ENCODE results near the gene PRR7.

PRR7 gene

DNA sequence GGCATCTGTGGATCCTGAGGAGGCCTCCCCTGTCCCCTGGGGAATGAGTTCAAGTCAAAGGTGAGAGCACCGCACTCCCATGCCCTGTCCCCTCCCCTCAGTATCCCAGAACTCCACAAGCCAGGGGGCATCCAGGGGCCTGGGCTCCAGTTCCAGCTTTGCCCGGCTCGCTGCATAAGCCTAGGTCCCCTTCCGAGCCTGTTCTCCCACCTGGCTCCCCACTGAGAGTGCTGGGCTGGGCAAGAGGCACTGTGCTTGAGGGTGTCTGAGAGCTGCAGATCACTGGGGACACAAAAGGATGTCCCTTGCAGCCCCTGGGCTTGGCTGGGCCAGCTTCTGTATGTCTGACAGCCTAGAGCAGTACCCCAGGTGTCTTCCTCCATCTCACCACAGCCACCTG, 58.5 kb downstream of the PRR7 start:
- TF ChIP-seq FOXM1 (IDR thresholded peaks at IDR 0.05; ENCODE audit: borderline replicate concordance, low read depth) (no peak), EGR1 (IDR thresholded peaks at IDR 0.05) (no peak), CEBPB (IDR thresholded peaks at IDR 0.05) (no peak), RAD21 (IDR thresholded peaks at IDR 0.05; ENCODE audit: low read depth) (no peak), YY1 (IDR thresholded peaks at IDR 0.05; ENCODE audit: low read depth) (no peak), TEAD4 (IDR thresholded peaks at IDR 0.05) (no peak), NFIC (IDR thresholded peaks at IDR 0.05) (no peak), USF1 (IDR thresholded peaks at IDR 0.05) (no peak), TAF1 (IDR thresholded peaks at IDR 0.05; ENCODE audit: low read depth) (no peak)
- TF ChIP-seq, protein P1, sequence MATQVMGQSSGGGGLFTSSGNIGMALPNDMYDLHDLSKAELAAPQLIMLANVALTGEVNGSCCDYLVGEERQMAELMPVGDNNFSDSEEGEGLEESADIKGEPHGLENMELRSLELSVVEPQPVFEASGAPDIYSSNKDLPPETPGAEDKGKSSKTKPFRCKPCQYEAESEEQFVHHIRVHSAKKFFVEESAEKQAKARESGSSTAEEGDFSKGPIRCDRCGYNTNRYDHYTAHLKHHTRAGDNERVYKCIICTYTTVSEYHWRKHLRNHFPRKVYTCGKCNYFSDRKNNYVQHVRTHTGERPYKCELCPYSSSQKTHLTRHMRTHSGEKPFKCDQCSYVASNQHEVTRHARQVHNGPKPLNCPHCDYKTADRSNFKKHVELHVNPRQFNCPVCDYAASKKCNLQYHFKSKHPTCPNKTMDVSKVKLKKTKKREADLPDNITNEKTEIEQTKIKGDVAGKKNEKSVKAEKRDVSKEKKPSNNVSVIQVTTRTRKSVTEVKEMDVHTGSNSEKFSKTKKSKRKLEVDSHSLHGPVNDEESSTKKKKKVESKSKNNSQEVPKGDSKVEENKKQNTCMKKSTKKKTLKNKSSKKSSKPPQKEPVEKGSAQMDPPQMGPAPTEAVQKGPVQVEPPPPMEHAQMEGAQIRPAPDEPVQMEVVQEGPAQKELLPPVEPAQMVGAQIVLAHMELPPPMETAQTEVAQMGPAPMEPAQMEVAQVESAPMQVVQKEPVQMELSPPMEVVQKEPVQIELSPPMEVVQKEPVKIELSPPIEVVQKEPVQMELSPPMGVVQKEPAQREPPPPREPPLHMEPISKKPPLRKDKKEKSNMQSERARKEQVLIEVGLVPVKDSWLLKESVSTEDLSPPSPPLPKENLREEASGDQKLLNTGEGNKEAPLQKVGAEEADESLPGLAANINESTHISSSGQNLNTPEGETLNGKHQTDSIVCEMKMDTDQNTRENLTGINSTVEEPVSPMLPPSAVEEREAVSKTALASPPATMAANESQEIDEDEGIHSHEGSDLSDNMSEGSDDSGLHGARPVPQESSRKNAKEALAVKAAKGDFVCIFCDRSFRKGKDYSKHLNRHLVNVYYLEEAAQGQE (IDR thresholded peaks at IDR 0.05; ENCODE audit: low read depth): no peak

All from Ishikawa (cell line).